ENCODE measurements around the gene OSBPL1A.

Gene OSBPL1A

GRCh38 chr18:24200494-24201290, 196.9 kb downstream of the OSBPL1A start:
- Histone ChIP-seq H3K9ac (ENCODE audit: low read length) (no peak overlapping the region), H4K20me1 (ENCODE audit: low read depth, low read length) (no peaks in the 10 kb centered on the region), H3K9me2 (replicated peaks; ENCODE audit: insufficient read depth, low read length) (no peaks in the 10 kb centered on the region), H2AFZ (ENCODE audit: low read depth, low read length, severe bottlenecking) (no peak overlapping the region), H3K4me2 (ENCODE audit: low read depth, low read length, poor library complexity, severe bottlenecking) (no peak overlapping the region), H3F3A (ENCODE audit: insufficient read depth) (no peaks in the 10 kb centered on the region), H3K27me3 (ENCODE audit: low read length) (no peaks in the 10 kb centered on the region), H3K4me3 (ENCODE audit: insufficient read depth, low read length, poor library complexity, severe bottlenecking) (no peak overlapping the region), H3K9me3 (ENCODE audit: insufficient read depth, low read length) (no peaks in the 10 kb centered on the region), H3K27ac (ENCODE audit: low read depth, low read length) (no peak overlapping the region), H3K36me3 (ENCODE audit: low read length) (no peaks in the 10 kb centered on the region), H3K79me2 (ENCODE audit: insufficient read depth, low read length) (no peaks in the 10 kb centered on the region)
- TF ChIP-seq CTCF (IDR thresholded peaks at IDR 0.05; ENCODE audit: insufficient read depth, low read length, poor library complexity, severe bottlenecking), result no peak
- TF ChIP-seq EZH2phosphoT487 (conservative IDR thresholded peaks at IDR 0.05; ENCODE audit: low read length), result no peak

GRCh38 chr18:24199372-24199962, 198.2 kb downstream of the OSBPL1A start:
- Histone ChIP-seq H3K4me3 (ENCODE audit: insufficient read depth, low read length, poor library complexity, severe bottlenecking) (no peak overlapping the region), H4K20me1 (ENCODE audit: low read depth, low read length) (no peaks in the 10 kb centered on the region), H3K4me2 (ENCODE audit: low read depth, low read length, poor library complexity, severe bottlenecking) (no peak overlapping the region), H3K79me2 (ENCODE audit: insufficient read depth, low read length) (no peaks in the 10 kb centered on the region), H3K27me3 (ENCODE audit: low read length) (no peaks in the 10 kb centered on the region), H3K9me2 (replicated peaks; ENCODE audit: insufficient read depth, low read length) (no peaks in the 10 kb centered on the region), H3K27ac (ENCODE audit: low read depth, low read length) (no peak overlapping the region), H2AFZ (ENCODE audit: low read depth, low read length, severe bottlenecking) (no peak overlapping the region), H3K9ac (ENCODE audit: low read length) (no peak overlapping the region), H3F3A (ENCODE audit: insufficient read depth) (no peaks in the 10 kb centered on the region), H3K36me3 (ENCODE audit: low read length) (no peaks in the 10 kb centered on the region), H3K9me3 (ENCODE audit: insufficient read depth, low read length) (no peaks in the 10 kb centered on the region)
- TF ChIP-seq CTCF (IDR thresholded peaks at IDR 0.05; ENCODE audit: insufficient read depth, low read length, poor library complexity, severe bottlenecking) (no peak), EZH2phosphoT487 (conservative IDR thresholded peaks at IDR 0.05; ENCODE audit: low read length) (no peak)

- H3K79me2 ChIP-seq (ENCODE audit: insufficient read depth, low read length), result no peaks in the 10 kb centered on the region
- H3K27ac ChIP-seq (ENCODE audit: low read depth, low read length), result no peak overlapping the region
- H3K36me3 ChIP-seq (ENCODE audit: low read length), result no peaks in the 10 kb centered on the region
- no peaks in the 10 kb centered on the region for H4K20me1 ChIP-seq (ENCODE audit: low read depth, low read length)
- H3K9me3 ChIP-seq (ENCODE audit: insufficient read depth, low read length), result no peaks in the 10 kb centered on the region
- no peak overlapping the region for H3K4me3 ChIP-seq (ENCODE audit: insufficient read depth, low read length, poor library complexity, severe bottlenecking)
- H3K4me2 ChIP-seq (ENCODE audit: low read depth, low read length, poor library complexity, severe bottlenecking), result no peak overlapping the region
- H3K27me3 ChIP-seq (ENCODE audit: low read length), result no peaks in the 10 kb centered on the region
- no peak for TF ChIP-seq EZH2phosphoT487 (conservative IDR thresholded peaks at IDR 0.05; ENCODE audit: low read length)
- no peak for TF ChIP-seq CTCF (IDR thresholded peaks at IDR 0.05; ENCODE audit: insufficient read depth, low read length, poor library complexity, severe bottlenecking)
- H3K9me2 ChIP-seq (replicated peaks; ENCODE audit: insufficient read depth, low read length), result no peaks in the 10 kb centered on the region
- H2AFZ ChIP-seq (ENCODE audit: low read depth, low read length, severe bottlenecking), result no peak overlapping the region
- no peak overlapping the region for H3K9ac ChIP-seq (ENCODE audit: low read length)
- H3F3A ChIP-seq (ENCODE audit: insufficient read depth), result no peaks in the 10 kb centered on the region
These were observed 199.2 kb downstream of the OSBPL1A start for GRCh38 chr18:24198461-24198860.

Measured in SU-DHL-6 (cell line).